Heart right ventricle (tissue), 16 donors: ENCODE data around the gene GNE. TPM values are rescaled to one million over a fixed set of nuclear protein-coding genes. Genes with fewer than 3 reads are reported as not detected.
"Not testable (repeated sequence)": the region's sequence is repeated elsewhere in the genome, so short reads cannot be mapped to it uniquely, and the experiment has no call there.

Experiments
- ATAC-seq, 8 donors: fragments of 200-7000 bp; cut with Tn5 transposase; one replicate each; pipeline ENCODE4 v1.9.1; 2020; ENCODE audit warnings: mild to moderate bottlenecking in 8 of 8, moderate library complexity in 8 of 8, moderate number of reproducible peaks in 1 of 8
- DNase-seq, 2 donors: peaks; one replicate each; pipeline ENCODE4 v3.0.0-alpha.2; 2020
- H3K27ac ChIP-seq, 10 donors: fragments of 200-600 bp; sonication (generic) in 2 of 10; one replicate each; pipeline versions ENCODE4 v1.5.0 to v1.8.0; 2020 to 2022; ENCODE audit warnings: mild to moderate bottlenecking in 3 of 10
- H3K27me3 ChIP-seq, 7 donors: fragments of 200-600 bp; one replicate each; pipeline ENCODE4 v1.8.0; 2021 to 2022; ENCODE audit warnings: mild to moderate bottlenecking in 2 of 7
- H3K36me3 ChIP-seq, 9 donors: fragments of 200-600 bp; sonication (generic) in 1 of 9; one replicate each; pipeline versions ENCODE4 v1.5.0 to v1.8.0; 2020 to 2022; ENCODE audit warnings: mild to moderate bottlenecking in 2 of 9
- H3K4me1 ChIP-seq, 9 donors: fragments of 200-600 bp; sonication (generic) in 1 of 9; one replicate each; pipeline versions ENCODE4 v1.5.0 to v1.8.0; 2020 to 2022; ENCODE audit warnings: mild to moderate bottlenecking in 4 of 9
- H3K4me3 ChIP-seq, 10 donors: fragments of 200-600 bp; sonication (generic) in 2 of 10; one replicate each; pipeline versions ENCODE4 v1.5.0 to v1.8.0; 2020 to 2022; ENCODE audit warnings: mild to moderate bottlenecking in 7 of 10, moderate library complexity in 2 of 10
- H3K9me3 ChIP-seq, 11 donors: fragments of 200-600 bp in 10 of 11; sonication (generic) in 2 of 11; one replicate each; pipeline versions ENCODE4 v1.5.0 to v1.8.0; 2013 to 2022; ENCODE audit warnings: mild to moderate bottlenecking in 2 of 11, control low read depth in 1 of 11, moderate library complexity in 1 of 11
- CTCF ChIP-seq, 9 donors: fragments of 200-600 bp; sonication (generic) in 2 of 9; IDR thresholded peaks; one replicate each; pipeline versions ENCODE4 v1.5.0 to v1.8.0; 2021 to 2022; ENCODE audit warnings: antibody characterized with exemption in 9 of 9, mild to moderate bottlenecking in 5 of 9, moderate library complexity in 1 of 9
- WGBS, 2 donors: extraction: QIAGEN DNeasy Blood & Tissue Kit; methylation state at CpG; one replicate each; pipeline ENCODE4 v1.1.7; 2013; ENCODE audit warnings: inconsistent platforms in 1 of 2; 5-methylcytosine and 5-hydroxymethylcytosine counted together
- intact Hi-C, 10 donors: fragments of 100-400 bp; cut with DNase I; formaldehyde crosslinking; loops; one replicate each; pipeline versions ENCODE4 v1.11.1 to v1.14.2; 2022
- polyA plus RNA-seq, 2 donors: library from polyadenylated mRNA; stranded (reverse); fragments of 200-250 nt; gene quantifications; one replicate each; pipeline ENCODE4 v1.2.3, GENCODE V29; 2013
- total RNA-seq, 10 donors: library from RNA; stranded (reverse); fragmentation: NEBNext Ultra II Directional in 3 of 10; extraction: Animal tissue kit (Norgen Biotek cat#: 25700) in 3 of 10; gene quantifications; one replicate each; pipeline versions ENCODE4 v1.2.1 to v1.2.4, GENCODE V29; 2021 to 2023
- donor health status: Arrhythmogenic right ventricular cardiomyopathy.
- donor health status: ischemic (EF 13 %, LVEDD 7.1; RV severe dilation, severe dysfunction).
- donor health status: healthy with polysubstance abuse.
- donor health status: DM: no; HTN: yes; CAD: no.
- donor health status: DM: no; HTN: no; CAD: no.
- donor health status: ischemic (EF 25% LVEDD 6.9; RV normal size, moderate dysfunction).
- donor health status: ischemic (EF 25% LVEDD 5.7; RV mildly dilated, moderate dysfunction).
- donor health status: healthy.
- donor health status: DM: yes; HTN: yes; CAD: no.
- donor health status: Ischemic cardiomyopathy.
- donor health status: ischemic (EF 35%, LVEDD 5.7; RV mildly dilated, moderate dysfunction).
- donor health status: nonischemic (EF 11% LVEDD 7.7; RV severe dilation, severe dysfunction).
- donor health status: DM: yes; HTN: yes; CAD: no.
- donor health status: PGD.
- donor health status: ischemic (EF 29% LVEDD 5.4; RV normal size, mild dysfunction).
- donor health status: nonischemic (EF 23%, LVEDD 6.1; RV moderate dilation, normal function).

The GNE gene
- total and polyA plus RNA-seq, 12 donors = 4.0 to 14.9 (median 12.1) TPM

GRCh38 chr9:36298566-36298965, 40.3 kb upstream of the GNE start:
- Histone ChIP-seq H3K27ac (no peak overlapping the region), H3K36me3 (no peaks in the 10 kb centered on the region), H3K9me3 (no peaks in the 10 kb centered on the region), H3K4me3 (no peak overlapping the region), H3K4me1 (peaks cover 0 to 12% (median 3%) of the 10 kb centered on the region in 9 donors), H3K27me3 (no peaks in the 10 kb centered on the region)
- intact Hi-C loops = no loop called here
- DNase-seq = no peak
- 77 to 83% methylated on average over 3 of the region's 3 CpGs for WGBS, 2 donors
- ATAC-seq = no peak
- TF ChIP-seq CTCF (IDR thresholded peaks at IDR 0.05) = no peak

GRCh38 chr9:36297798-36298197, 39.5 kb upstream of the GNE start:
- Histone ChIP-seq H3K9me3 (no peaks in the 10 kb centered on the region), H3K27me3 (no peaks in the 10 kb centered on the region), H3K4me1 (peaks cover 0 to 12% (median 3%) of the 10 kb centered on the region in 9 donors), H3K36me3 (no peaks in the 10 kb centered on the region), H3K27ac (no peak overlapping the region), H3K4me3 (no peak overlapping the region)
- TF ChIP-seq CTCF (IDR thresholded peaks at IDR 0.05) = no peak
- intact Hi-C loops = no loop called here
- no peak for DNase-seq
- WGBS, 2 donors = 91 to 100% methylated on average over 2 of the region's 2 CpGs
- ATAC-seq = no peak

GRCh38 chr9:36294996-36295395, 36.7 kb upstream of the GNE start:
- H3K9me3 ChIP-seq, DNase-seq, H3K27me3 ChIP-seq, intact Hi-C loops, ATAC-seq, H3K36me3 ChIP-seq, H3K27ac ChIP-seq, H3K4me3 ChIP-seq: not testable (repeated sequence)
- H3K4me1 ChIP-seq = peaks cover 0 to 12% (median 3%) of the 10 kb centered on the region in 9 donors
- WGBS, 2 donors = 92 to 96% methylated on average over 3 of the region's 3 CpGs

GRCh38 chr9:36293918-36294317, 35.7 kb upstream of the GNE start:
- no peak overlapping the region for H3K27ac ChIP-seq
- DNase-seq (no peak), ATAC-seq (no peak)
- no peak for TF ChIP-seq CTCF (IDR thresholded peaks at IDR 0.05)
- intact Hi-C loops = no loop called here
- no peaks in the 10 kb centered on the region for H3K36me3 ChIP-seq
- 89 to 90% methylated on average over 5 of the region's 5 CpGs for WGBS, 2 donors
- H3K4me3 ChIP-seq = no peak overlapping the region
- peaks cover 0 to 12% (median 3%) of the 10 kb centered on the region in 9 donors for H3K4me1 ChIP-seq
- no peaks in the 10 kb centered on the region for H3K9me3 ChIP-seq
- H3K27me3 ChIP-seq = no peaks in the 10 kb centered on the region

GRCh38 chr9:36293171-36293570, 34.9 kb upstream of the GNE start:
- Histone ChIP-seq H3K4me1 (peaks cover 0 to 12% (median 3%) of the 10 kb centered on the region in 9 donors), H3K36me3 (no peaks in the 10 kb centered on the region), H3K27ac (no peak overlapping the region), H3K4me3 (no peak overlapping the region), H3K27me3 (no peaks in the 10 kb centered on the region), H3K9me3 (no peaks in the 10 kb centered on the region)
- intact Hi-C loops = no loop called here
- no peak for TF ChIP-seq CTCF (IDR thresholded peaks at IDR 0.05)
- WGBS, 2 donors = 77 to 90% methylated on average over 7 of the region's 7 CpGs
- no peak for ATAC-seq
- DNase-seq = no peak
